ENCODE measurements around the gene FAM124A. TPM values are rescaled to one million over a fixed set of nuclear protein-coding genes. Genes with fewer than 3 reads are reported as not detected.

The FAM124A gene
- total and polyA plus RNA-seq, 2 experiments from 2014 or later: 37.7 to 109 TPM

DNA sequence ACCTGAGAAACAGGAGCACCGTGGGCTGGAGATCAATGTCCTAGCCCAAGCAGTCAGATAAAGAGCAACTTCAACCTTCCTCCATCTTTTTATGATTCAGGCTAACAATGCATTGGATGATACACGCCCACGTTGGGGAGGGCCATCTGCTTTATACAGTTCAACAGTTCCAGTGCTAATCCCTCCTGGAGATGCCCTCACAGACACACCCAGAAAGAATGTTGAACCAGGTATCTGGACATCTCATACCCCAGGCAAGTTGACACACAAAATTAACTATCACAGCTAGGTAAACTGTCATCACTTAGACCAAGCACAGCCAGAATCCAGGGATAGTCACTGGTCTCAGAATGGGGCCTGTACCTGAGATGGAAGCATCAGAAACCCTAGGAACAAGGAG lies 96.7 kb downstream of the FAM124A start (continued):
- TF ChIP-seq, protein P1, sequence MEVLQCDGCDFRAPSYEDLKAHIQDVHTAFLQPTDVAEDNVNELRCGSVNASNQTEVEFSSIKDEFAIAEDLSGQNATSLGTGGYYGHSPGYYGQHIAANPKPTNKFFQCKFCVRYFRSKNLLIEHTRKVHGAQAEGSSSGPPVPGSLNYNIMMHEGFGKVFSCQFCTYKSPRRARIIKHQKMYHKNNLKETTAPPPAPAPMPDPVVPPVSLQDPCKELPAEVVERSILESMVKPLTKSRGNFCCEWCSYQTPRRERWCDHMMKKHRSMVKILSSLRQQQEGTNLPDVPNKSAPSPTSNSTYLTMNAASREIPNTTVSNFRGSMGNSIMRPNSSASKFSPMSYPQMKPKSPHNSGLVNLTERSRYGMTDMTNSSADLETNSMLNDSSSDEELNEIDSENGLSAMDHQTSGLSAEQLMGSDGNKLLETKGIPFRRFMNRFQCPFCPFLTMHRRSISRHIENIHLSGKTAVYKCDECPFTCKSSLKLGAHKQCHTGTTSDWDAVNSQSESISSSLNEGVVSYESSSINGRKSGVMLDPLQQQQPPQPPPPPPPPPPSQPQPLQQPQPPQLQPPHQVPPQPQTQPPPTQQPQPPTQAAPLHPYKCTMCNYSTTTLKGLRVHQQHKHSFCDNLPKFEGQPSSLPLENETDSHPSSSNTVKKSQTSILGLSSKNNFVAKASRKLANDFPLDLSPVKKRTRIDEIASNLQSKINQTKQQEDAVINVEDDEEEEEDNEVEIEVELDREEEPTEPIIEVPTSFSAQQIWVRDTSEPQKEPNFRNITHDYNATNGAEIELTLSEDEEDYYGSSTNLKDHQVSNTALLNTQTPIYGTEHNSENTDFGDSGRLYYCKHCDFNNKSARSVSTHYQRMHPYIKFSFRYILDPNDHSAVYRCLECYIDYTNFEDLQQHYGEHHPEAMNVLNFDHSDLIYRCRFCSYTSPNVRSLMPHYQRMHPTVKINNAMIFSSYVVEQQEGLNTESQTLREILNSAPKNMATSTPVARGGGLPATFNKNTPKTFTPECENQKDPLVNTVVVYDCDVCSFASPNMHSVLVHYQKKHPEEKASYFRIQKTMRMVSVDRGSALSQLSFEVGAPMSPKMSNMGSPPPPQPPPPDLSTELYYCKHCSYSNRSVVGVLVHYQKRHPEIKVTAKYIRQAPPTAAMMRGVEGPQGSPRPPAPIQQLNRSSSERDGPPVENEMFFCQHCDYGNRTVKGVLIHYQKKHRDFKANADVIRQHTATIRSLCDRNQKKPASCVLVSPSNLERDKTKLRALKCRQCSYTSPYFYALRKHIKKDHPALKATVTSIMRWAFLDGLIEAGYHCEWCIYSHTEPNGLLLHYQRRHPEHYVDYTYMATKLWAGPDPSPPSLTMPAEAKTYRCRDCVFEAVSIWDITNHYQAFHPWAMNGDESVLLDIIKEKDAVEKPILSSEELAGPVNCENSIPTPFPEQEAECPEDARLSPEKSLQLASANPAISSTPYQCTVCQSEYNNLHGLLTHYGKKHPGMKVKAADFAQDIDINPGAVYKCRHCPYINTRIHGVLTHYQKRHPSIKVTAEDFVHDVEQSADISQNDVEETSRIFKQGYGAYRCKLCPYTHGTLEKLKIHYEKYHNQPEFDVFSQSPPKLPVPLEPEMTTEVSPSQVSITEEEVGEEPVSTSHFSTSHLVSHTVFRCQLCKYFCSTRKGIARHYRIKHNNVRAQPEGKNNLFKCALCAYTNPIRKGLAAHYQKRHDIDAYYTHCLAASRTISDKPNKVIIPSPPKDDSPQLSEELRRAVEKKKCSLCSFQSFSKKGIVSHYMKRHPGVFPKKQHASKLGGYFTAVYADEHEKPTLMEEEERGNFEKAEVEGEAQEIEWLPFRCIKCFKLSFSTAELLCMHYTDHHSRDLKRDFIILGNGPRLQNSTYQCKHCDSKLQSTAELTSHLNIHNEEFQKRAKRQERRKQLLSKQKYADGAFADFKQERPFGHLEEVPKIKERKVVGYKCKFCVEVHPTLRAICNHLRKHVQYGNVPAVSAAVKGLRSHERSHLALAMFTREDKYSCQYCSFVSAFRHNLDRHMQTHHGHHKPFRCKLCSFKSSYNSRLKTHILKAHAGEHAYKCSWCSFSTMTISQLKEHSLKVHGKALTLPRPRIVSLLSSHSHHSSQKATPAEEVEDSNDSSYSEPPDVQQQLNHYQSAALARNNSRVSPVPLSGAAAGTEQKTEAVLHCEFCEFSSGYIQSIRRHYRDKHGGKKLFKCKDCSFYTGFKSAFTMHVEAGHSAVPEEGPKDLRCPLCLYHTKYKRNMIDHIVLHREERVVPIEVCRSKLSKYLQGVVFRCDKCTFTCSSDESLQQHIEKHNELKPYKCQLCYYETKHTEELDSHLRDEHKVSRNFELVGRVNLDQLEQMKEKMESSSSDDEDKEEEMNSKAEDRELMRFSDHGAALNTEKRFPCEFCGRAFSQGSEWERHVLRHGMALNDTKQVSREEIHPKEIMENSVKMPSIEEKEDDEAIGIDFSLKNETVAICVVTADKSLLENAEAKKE (CRISPR knock-in tag; IDR thresholded peaks at IDR 0.05): no peak
- TF ChIP-seq, protein P2, sequence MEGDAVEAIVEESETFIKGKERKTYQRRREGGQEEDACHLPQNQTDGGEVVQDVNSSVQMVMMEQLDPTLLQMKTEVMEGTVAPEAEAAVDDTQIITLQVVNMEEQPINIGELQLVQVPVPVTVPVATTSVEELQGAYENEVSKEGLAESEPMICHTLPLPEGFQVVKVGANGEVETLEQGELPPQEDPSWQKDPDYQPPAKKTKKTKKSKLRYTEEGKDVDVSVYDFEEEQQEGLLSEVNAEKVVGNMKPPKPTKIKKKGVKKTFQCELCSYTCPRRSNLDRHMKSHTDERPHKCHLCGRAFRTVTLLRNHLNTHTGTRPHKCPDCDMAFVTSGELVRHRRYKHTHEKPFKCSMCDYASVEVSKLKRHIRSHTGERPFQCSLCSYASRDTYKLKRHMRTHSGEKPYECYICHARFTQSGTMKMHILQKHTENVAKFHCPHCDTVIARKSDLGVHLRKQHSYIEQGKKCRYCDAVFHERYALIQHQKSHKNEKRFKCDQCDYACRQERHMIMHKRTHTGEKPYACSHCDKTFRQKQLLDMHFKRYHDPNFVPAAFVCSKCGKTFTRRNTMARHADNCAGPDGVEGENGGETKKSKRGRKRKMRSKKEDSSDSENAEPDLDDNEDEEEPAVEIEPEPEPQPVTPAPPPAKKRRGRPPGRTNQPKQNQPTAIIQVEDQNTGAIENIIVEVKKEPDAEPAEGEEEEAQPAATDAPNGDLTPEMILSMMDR (conservative IDR thresholded peaks at IDR 0.05; ENCODE audit: low read depth in 2 of 2): no peak

DNA sequence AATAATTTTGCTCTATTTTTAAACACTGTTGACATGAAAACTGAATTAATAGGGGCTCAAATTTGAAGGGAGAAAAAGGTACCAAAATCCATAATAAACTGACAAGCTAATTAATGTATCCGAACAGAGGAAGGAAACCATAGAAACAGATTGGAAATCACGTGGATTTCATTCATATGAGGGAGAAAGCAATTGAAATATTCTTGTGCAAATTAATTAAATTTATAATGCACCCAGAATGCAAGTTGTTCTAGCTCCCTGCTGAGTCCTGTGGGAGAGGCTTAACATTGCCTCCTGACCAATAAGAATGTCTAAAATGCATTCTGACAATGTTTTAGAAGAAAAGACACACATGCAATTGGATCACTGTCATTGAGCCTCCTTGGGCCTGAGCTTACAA lies 99.6 kb downstream of the FAM124A start:
- no peaks in the 10 kb centered on the region; the same call in 2 of the 3 replicates for H3K36me3 Mint-ChIP-seq (ENCODE audit: low read depth)
- DNase-seq (ENCODE audit: low spot score) (no peak), ATAC-seq (no peak)
- Histone ChIP-seq H3K4me3 (no peak overlapping the region), H3K27ac (ENCODE audit: low read depth) (no peak overlapping the region), H3K4me2 (no peak overlapping the region), H2AFZ (no peak overlapping the region), H4K20me1 (replicated peaks; ENCODE audit: insufficient read depth) (no peaks in the 10 kb centered on the region), H3K36me3 (ENCODE audit: insufficient read depth) (no peaks in the 10 kb centered on the region), H3K27me3 (ENCODE audit: insufficient read depth) (no peaks in the 10 kb centered on the region), H3F3A (replicated peaks; ENCODE audit: low read depth) (no peaks in the 10 kb centered on the region), H3K79me2 (replicated peaks; ENCODE audit: insufficient read depth) (no peaks in the 10 kb centered on the region), H3K9me2 (ENCODE audit: insufficient read depth) (peaks cover 40% of the 10 kb centered on the region), H3K4me1 (ENCODE audit: insufficient read depth) (peaks cover 19% of the 10 kb centered on the region)
- no peak overlapping the region for H3K27ac Mint-ChIP-seq
- H3K4me1 Mint-ChIP-seq: peaks cover 35% of the 10 kb centered on the region
- no peak for TF ChIP-seq ZNF114 (CRISPR knock-in tag; IDR thresholded peaks at IDR 0.05)
- TF ChIP-seq ETS1 (IDR thresholded peaks at IDR 0.05): no peak
- no peak for TF ChIP-seq POLR2AphosphoS5 (IDR thresholded peaks at IDR 0.05; ENCODE audit: low read depth)
- no peak for TF ChIP-seq JUNB (IDR thresholded peaks at IDR 0.05; ENCODE audit: unreplicated experiment)
- TF ChIP-seq, protein P3, sequence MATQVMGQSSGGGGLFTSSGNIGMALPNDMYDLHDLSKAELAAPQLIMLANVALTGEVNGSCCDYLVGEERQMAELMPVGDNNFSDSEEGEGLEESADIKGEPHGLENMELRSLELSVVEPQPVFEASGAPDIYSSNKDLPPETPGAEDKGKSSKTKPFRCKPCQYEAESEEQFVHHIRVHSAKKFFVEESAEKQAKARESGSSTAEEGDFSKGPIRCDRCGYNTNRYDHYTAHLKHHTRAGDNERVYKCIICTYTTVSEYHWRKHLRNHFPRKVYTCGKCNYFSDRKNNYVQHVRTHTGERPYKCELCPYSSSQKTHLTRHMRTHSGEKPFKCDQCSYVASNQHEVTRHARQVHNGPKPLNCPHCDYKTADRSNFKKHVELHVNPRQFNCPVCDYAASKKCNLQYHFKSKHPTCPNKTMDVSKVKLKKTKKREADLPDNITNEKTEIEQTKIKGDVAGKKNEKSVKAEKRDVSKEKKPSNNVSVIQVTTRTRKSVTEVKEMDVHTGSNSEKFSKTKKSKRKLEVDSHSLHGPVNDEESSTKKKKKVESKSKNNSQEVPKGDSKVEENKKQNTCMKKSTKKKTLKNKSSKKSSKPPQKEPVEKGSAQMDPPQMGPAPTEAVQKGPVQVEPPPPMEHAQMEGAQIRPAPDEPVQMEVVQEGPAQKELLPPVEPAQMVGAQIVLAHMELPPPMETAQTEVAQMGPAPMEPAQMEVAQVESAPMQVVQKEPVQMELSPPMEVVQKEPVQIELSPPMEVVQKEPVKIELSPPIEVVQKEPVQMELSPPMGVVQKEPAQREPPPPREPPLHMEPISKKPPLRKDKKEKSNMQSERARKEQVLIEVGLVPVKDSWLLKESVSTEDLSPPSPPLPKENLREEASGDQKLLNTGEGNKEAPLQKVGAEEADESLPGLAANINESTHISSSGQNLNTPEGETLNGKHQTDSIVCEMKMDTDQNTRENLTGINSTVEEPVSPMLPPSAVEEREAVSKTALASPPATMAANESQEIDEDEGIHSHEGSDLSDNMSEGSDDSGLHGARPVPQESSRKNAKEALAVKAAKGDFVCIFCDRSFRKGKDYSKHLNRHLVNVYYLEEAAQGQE (IDR thresholded peaks at IDR 0.05; ENCODE audit: unreplicated experiment): no peak
- TF ChIP-seq CREB1 (CRISPR knock-in tag; IDR thresholded peaks at IDR 0.05; ENCODE audit: low read depth): no peak
- TF ChIP-seq EZH2 (IDR thresholded peaks at IDR 0.05; ENCODE audit: low read depth, unreplicated experiment): no peak
- TF ChIP-seq STAT1 (IDR thresholded peaks at IDR 0.05; ENCODE audit: unreplicated experiment): no peak
- H3K4me3 Mint-ChIP-seq: no peak overlapping the region
- H3K27me3 Mint-ChIP-seq (ENCODE audit: insufficient read depth, low read depth, poor library complexity): peaks cover 2% of the 10 kb centered on the region
- no peaks in the 10 kb centered on the region; the same call in 2 of the 3 replicates for H3K9me3 Mint-ChIP-seq
